HepG2 (cell line): ENCODE measurements around the gene WBP1. TPM values are rescaled to one million over a fixed set of nuclear protein-coding genes. Genes with fewer than 3 reads are reported as not detected.
A peak's percentile ranks its signal among the peaks of the same experiment; 100 is the strongest.

Experiments
- AHDC1 ChIP-seq: sonication (generic); formaldehyde crosslinking; IDR thresholded peaks from 2 replicates; pipeline ENCODE4 v1.5.1; 2020; ENCODE audit warnings: mild to moderate bottlenecking, missing genetic modification reagents, borderline replicate concordance
- ASH2L ChIP-seq: fragments of 300-600, 200-600 bp; sonication (generic); IDR thresholded peaks from 2 replicates; pipeline ENCODE4 v1.7.0; 2017; ENCODE audit warnings: low read depth, mild to moderate bottlenecking, moderate library complexity, mixed read lengths, low read length; ENCODE audit not compliant: insufficient read length
- NR2F1 ChIP-seq, 2 experiments: fragments of 450-650 bp in 1 of 2; formaldehyde crosslinking in 1 of 2; IDR thresholded peaks; 2 replicates each; pipeline versions ENCODE4 v1.5.0 to v1.6.1; 2016 to 2020; ENCODE audit warnings: mild to moderate bottlenecking in 1 of 2, missing compliant biosample characterization in 1 of 2, missing genetic modification reagents in 1 of 2, moderate library complexity in 1 of 2
- POLR2AphosphoS2 ChIP-seq: IDR thresholded peaks from 2 replicates; pipeline ENCODE4 v1.6.1; 2011; ENCODE audit warnings: low read depth, low read length, improper control_type of control experiment
- ZBTB8A ChIP-seq: sonication (generic); formaldehyde crosslinking; IDR thresholded peaks from 2 replicates; pipeline ENCODE4 v1.4.0; 2020; ENCODE audit warnings: mild to moderate bottlenecking, low read depth, missing genetic modification reagents, borderline replicate concordance
- ZNF431 ChIP-seq: sonication (generic); formaldehyde crosslinking; IDR thresholded peaks from 2 replicates; pipeline ENCODE4 v1.9.0; 2022; ENCODE audit warnings: missing genetic modification reagents, low read depth, mild to moderate bottlenecking, borderline replicate concordance
- polyA plus RNA-seq, 8 experiments: library from polyadenylated mRNA; depleted of rRNA in 3 of 8; stranded (reverse) in 7 of 8; unstranded in 1 of 8; fragments of >200 nt; fragmentation: Illumina TruSeq in 4 of 8; extraction: Trizol in 4 of 8; gene quantifications; 2 replicates each; pipeline versions ENCODE4 v1.2.1 to v1.2.3, GENCODE V29; 2011 to 2016; ENCODE audit warnings: low read depth in 4 of 8, missing spikeins in 1 of 8, mixed read lengths in 1 of 8; ENCODE audit not compliant: insufficient read depth in 1 of 8
- total RNA-seq, 5 experiments: library from RNA; depleted of rRNA; stranded (reverse); fragments of >200 nt; fragmentation: Illumina TruSeq; extraction: Trizol; gene quantifications; 2 replicates each; pipeline ENCODE4 v1.2.3, GENCODE V29; 2016; ENCODE audit warnings: low read depth in 1 of 5
- TF ChIP-seq, protein P1 (sequence below): sonication (generic); formaldehyde crosslinking; IDR thresholded peaks from 2 replicates; pipeline ENCODE4 v1.4.0; 2020; ENCODE audit warnings: missing genetic modification reagents

The WBP1 gene
- total and polyA plus RNA-seq, 2 of the 13 experiments (the other 11 are each of a cell fraction or from before 2014, with no cell fraction given), result 38.8 to 85.7 TPM

- peak; percentile 8; the same call in 1 of the 2 replicates for TF ChIP-seq AHDC1 (CRISPR knock-in tag)
- no peak for TF ChIP-seq ASH2L
- TF ChIP-seq NR2F1 (CRISPR knock-in tag; IDR thresholded peaks at IDR 0.05), result 0 out of 4 replicates have a peak, but pooled peaks of 1 of the 2 experiments have one; percentile 4
- TF ChIP-seq ZNF431 (CRISPR knock-in tag), result 0 out of 2 replicates have a peak, but pooled peaks have one; percentile 54
- no peak for TF ChIP-seq POLR2AphosphoS2
- no peak for TF ChIP-seq ZBTB8A (CRISPR knock-in tag)
- TF ChIP-seq, protein P1, sequence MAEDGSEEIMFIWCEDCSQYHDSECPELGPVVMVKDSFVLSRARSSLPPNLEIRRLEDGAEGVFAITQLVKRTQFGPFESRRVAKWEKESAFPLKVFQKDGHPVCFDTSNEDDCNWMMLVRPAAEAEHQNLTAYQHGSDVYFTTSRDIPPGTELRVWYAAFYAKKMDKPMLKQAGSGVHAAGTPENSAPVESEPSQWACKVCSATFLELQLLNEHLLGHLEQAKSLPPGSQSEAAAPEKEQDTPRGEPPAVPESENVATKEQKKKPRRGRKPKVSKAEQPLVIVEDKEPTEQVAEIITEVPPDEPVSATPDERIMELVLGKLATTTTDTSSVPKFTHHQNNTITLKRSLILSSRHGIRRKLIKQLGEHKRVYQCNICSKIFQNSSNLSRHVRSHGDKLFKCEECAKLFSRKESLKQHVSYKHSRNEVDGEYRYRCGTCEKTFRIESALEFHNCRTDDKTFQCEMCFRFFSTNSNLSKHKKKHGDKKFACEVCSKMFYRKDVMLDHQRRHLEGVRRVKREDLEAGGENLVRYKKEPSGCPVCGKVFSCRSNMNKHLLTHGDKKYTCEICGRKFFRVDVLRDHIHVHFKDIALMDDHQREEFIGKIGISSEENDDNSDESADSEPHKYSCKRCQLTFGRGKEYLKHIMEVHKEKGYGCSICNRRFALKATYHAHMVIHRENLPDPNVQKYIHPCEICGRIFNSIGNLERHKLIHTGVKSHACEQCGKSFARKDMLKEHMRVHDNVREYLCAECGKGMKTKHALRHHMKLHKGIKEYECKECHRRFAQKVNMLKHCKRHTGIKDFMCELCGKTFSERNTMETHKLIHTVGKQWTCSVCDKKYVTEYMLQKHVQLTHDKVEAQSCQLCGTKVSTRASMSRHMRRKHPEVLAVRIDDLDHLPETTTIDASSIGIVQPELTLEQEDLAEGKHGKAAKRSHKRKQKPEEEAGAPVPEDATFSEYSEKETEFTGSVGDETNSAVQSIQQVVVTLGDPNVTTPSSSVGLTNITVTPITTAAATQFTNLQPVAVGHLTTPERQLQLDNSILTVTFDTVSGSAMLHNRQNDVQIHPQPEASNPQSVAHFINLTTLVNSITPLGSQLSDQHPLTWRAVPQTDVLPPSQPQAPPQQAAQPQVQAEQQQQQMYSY (CRISPR knock-in tag), result no peak
These were observed 1.1 kb upstream of the WBP1 start (continued) for GRCh38 chr2:74457129-74457548.
